Epidermal melanocyte (primary cell): ENCODE results near the gene ZBED2.
"Not testable (repeated sequence)": the region's sequence is repeated elsewhere in the genome, so short reads cannot be mapped to it uniquely, and the experiment has no call there.

Experiments
- DNase-seq: peaks from one replicate; pipeline ENCODE4 v3.0.0; 2011; ENCODE audit warnings: low spot score; ENCODE audit not compliant: insufficient read length

ZBED2 gene, protein sequence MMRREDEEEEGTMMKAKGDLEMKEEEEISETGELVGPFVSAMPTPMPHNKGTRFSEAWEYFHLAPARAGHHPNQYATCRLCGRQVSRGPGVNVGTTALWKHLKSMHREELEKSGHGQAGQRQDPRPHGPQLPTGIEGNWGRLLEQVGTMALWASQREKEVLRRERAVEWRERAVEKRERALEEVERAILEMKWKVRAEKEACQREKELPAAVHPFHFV

DNA sequence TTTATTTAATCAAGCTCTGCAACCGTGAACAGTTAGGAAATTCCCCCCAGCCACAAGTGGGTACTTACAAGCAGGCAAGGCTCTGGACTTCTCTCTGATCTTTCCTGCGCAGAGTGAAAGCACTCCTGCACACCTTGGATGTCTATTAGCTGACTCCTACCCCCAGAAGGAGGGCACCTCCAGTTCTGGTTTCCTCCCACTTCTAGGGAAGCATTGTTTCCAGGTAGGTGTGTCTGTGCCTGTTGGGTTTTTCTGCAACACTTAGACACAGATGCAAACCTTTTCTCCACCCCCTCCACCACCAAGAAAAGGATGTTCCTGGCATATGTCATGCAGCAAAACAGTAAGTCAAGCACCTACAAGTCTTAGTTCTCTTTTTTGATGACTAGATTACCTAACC lies at the start of gene ZBED2:
ZBED2 (minus strand) TSS at position 115 of the 400 bp plus-strand sequence. CDS start 1,145 bp downstream, outside the sequence.
- no peak for DNase-seq

- DNase-seq: no peak
Observed at GRCh38 chr3:111639316-111639715, 44.2 kb upstream of the ZBED2 start.

DNA sequence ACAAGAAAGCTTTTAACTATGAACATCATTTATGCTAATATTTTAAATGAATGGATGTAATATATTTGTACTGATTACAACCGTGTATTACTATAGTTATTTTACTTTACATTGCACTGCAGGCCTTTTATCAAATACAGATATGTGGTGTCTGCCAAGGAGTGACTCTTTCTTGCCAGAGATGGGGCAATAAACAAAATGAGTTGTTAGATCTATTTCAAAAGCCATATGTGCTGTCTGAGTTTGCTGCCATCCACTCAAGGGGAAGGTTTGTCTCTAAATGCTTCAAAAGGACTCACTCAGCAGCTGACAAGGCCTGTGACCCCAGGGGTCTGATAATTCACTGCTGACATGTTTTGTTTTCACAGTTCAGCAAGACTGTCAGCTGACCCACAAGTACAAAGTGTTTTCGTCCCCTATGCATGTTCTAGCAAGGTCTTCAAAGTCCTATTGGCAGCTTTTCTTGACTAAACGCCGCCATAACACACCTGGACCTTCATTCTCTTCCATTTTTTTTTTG lies 41.3 kb upstream of the ZBED2 start:
- no peak for DNase-seq

DNA sequence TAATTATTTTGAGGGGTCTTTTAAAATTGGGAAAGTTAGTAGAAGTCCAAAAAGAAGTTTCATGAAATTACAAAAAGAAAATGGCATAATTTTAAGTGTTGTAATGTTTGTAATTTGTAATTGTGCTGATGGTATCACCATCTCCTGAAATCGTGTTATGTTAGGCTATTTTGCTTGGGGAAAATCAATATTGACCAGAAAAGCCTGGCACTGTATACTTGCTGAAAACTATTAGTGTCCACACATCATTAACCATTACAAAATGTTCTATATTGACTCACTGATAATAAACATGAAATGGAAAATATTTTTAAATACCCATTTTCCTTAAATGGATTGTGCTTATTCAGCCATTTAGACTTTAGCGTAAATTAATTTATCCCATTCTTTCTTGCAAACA lies 40.3 kb upstream of the ZBED2 start:
- no peak for DNase-seq

- DNase-seq: not testable (repeated sequence)
Observed at GRCh38 chr3:111630638-111631037, 35.5 kb upstream of the ZBED2 start.

DNA sequence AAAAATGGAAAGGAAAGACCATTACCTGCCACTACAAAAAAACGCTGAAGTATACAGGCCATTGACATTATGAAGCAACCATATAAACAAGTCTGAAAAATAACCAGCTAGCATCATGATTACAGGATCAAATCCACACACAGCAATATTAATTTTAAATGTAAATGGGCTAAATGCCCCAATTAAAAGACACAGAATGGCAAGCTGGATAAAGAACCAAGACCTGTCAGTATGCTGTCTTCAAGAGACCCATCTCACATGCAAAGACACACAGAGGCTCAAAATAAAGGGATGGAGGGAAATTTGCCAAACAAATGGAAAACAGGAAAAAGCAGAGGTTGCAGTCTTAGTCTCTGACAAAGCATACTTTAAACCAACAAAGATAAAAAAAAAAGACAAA lies 33.9 kb upstream of the ZBED2 start:
- DNase-seq: not testable (repeated sequence)

- no peak for DNase-seq
Observed at GRCh38 chr3:111627092-111627491, 31.9 kb upstream of the ZBED2 start.

- no peak for DNase-seq
Observed at GRCh38 chr3:111621535-111621934, 26.4 kb upstream of the ZBED2 start.

GRCh38 chr3:111619833-111620232 lies 24.7 kb upstream of the ZBED2 start:
- no peak for DNase-seq

GRCh38 chr3:111618945-111619344 lies 23.8 kb upstream of the ZBED2 start:
- DNase-seq: no peak

GRCh38 chr3:111617912-111618601 lies 22.9 kb upstream of the ZBED2 start:
- no peak for DNase-seq

GRCh38 chr3:111617406-111617805 lies 22.3 kb upstream of the ZBED2 start:
- no peak for DNase-seq

DNA sequence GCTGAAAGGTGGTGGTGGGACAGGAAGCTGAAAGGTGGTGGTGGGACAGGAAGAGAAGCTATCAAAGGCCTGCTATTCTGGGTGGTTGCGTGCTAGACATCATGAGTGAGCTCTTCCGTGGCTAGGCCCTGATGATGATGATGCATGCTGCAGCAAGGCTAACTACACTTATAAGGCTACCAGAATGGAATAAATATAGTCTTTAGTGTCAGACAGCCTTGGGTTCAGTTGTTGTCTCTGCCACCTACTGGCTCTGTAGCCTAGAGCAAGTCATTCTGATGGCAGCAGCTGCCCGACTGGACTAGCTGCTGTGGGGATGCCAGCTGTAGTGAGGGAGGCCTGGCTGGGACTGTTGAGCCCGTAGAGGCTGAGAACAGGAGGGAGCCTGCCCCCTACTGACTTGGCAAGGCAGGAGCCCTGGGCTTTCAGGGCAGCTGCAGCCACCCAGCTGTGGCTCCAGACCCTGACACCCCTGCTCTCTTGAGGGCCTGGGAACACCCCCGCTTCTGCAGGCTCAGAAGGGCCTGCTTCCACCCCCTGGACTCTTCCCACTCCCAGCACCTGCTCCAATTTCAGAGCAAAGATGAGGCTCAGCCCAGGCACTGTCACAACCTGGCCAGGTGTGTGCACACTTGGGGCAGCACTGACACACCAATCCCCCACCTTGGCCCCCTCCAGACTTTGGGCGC lies 21.4 kb upstream of the ZBED2 start:
- DNase-seq: no peak

- no peak for DNase-seq
Observed at GRCh38 chr3:111615880-111616279, 20.7 kb upstream of the ZBED2 start.

- DNase-seq: no peak
Observed at GRCh38 chr3:111613294-111613693, 18.1 kb upstream of the ZBED2 start.

- DNase-seq: no peak
Observed at GRCh38 chr3:111610612-111611054, 15.5 kb upstream of the ZBED2 start.

GRCh38 chr3:111610189-111610588 lies 15.0 kb upstream of the ZBED2 start:
- DNase-seq: no peak

- no peak for DNase-seq
Observed at GRCh38 chr3:111609700-111610099, 14.6 kb upstream of the ZBED2 start.

DNA sequence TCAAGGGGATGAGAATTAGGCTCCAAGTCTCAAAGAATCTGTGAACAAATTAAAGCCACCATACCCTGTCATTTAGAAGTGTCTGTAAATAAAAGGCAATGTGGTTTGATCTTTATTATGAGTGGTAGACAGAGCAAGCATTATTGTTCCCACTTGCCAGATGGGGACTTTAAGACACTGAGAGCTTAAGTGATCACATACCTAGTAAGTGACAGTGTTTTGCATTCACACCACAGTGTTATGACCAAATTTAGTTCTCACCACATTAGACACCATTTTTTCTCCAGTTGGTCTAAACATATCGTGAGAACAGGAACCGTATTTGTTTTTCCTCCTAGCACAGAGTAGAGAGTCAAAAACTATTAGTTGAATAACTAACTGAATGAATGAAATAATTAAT lies 13.2 kb upstream of the ZBED2 start:
- no peak for DNase-seq

- DNase-seq: no peak
Observed at GRCh38 chr3:111607240-111607920, 12.2 kb upstream of the ZBED2 start.

GRCh38 chr3:111605493-111605892 lies 10.3 kb upstream of the ZBED2 start:
- no peak for DNase-seq

DNA sequence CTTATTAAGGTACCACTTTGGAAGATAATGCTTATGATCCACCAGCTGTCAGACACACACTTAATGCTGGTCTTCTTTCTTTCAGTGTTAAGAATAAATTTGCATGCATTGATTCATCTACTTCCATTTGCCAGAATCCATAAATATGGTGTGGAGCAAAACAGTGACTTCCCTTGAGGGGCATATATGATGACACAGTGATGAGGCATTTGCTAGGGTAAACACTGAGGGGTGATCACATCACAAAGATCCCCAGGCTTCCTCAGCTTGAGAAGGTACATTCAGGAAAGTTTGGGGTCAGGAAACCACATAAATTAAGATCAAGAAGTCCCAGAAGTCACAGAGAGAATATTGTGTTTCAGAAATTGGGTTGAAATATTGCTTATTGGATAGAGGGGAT lies 9.9 kb upstream of the ZBED2 start:
- DNase-seq: no peak
